HG03280 (cell line): ENCODE results near the gene TXNRD2.

Experiments
- ATAC-seq: cut with Tn5 transposase; IDR thresholded peaks from one replicate; pipeline ENCODE4 v1.9.1; 2021; ENCODE audit warnings: mild to moderate bottlenecking, moderate library complexity; ENCODE audit not compliant: unreplicated experiment

TXNRD2 gene

DNA sequence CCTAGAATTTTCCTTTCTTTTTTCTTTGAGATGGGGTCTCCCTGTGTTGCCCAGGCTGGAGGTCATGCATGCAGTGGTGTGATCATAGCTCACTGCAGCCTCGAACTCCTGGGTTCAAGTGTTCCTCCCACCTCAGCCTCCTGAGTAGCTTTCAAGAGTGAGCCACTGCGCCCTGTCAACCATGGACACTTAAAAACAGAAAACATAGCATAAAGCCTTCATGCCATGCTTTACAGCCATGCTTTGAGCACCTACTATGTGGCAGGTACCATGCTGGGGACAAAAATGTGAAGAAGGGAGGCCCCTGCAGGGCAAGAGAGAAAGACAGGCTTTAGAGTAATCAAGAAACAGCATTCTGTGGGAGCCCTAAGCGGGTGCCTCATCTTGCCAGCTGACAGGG, 73.3 kb downstream of the TXNRD2 start:
- no peak for ATAC-seq

DNA sequence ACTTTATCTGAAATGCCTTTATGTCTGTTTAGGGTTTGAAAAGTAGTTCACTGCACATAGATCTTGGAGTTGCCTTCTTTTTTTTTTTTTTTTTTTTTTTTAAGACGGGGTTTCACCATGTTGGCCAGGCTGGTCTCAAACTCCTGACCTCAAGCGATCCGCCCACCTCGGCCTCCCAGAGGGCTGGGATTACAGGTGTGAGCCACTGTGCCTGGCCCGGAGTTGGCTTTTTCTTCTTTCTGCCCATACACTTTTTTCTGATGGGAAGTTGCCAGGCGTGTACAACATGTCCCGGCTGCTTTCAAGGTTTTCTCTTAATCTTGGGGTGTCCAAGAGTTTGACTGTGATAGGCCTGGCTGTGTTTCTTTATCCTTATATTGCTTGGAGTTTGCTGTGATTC, 74.0 kb downstream of the TXNRD2 start:
- no peak for ATAC-seq

DNA sequence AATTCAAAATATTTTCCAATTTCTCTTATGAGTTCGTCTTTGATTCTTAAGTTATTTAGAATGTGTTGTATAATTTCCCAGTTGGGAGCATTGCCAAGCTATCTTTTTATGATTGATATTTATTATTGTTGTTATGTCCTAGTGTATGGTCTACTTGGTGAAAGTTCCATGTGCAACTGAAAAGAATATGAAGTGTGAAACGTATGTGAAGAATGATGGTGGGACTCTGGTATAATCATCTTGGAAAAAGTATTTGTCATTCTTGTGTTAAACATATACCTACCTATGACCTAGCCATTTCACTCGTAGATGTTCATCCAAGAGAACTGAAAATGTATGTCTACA, 75.0 kb downstream of the TXNRD2 start:
- no peak for ATAC-seq

DNA sequence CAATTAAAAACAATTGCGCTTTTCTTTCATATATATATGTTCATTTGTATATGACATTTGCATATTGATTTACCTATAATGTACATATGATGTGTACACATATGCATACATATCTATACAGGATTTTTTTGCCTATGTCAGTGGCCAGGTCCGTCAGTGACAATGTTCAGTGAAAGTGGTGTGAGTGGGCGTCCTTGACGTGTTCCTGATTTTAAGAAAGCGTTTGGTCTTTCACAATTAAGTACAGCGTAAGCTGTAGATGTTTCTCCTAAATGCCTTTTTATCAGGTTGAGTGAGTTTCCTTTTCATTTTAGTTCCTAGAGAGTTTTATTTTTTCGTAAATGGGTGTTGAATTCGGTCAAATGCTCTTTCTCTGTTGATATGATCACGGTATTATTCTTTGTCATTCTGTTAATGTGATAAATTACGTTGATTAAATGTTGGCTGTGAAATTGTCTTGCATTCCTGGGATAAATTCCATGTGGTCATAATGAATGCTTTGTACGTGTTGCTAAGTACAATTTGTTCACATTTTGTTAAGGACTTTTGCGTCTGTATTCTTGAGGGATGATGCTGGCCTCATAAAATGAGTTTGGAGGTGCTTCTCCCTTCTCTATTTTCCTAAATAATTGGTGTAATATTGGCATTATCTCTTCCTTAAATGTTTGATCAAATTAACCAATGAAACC, 76.3 kb downstream of the TXNRD2 start:
- no peak for ATAC-seq

DNA sequence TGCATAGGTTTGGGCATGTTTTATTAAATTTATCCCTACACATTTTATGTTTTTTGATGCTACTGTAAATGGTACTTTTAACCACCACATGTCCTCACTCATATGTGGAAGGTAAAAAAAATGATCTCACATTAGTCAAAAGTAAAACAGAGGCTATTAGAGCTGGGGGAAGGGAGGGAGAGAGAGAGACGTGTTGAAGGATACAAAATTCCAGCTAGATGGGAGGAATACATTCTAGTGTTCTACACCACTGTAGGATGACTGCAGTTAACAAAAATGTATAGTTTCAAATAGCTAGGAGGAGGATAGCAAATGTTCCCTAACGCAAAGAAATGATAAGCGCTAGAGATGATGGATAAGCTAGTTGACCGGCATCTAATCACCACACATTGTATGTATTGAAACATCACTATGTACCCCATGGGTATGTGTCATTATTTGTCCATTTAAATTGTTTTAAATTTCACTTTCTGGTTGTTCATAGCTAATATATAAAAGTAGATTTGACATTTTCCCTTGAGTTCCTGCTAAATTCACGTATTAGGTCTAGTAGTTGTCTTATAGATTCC, 77.0 kb downstream of the TXNRD2 start:
- ATAC-seq: no peak

DNA sequence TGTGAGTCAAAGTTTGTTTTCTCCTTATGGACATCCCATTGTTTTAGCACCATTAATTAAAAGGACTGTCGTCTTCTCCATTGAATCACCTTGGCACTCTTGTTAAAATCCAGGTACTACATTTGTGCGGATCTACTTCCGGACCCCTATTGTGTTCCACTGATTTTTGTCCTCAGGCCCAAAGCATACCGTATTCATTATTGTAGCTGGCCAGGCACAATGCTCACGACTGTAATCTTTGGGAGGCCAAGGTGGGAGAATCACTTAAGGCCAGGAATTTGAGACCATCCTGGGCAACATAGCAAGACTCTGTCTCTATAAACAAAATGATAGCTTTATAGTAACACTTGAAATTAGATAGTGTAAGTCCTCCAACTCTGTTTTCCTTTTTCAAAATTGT, 78.0 kb downstream of the TXNRD2 start:
- no peak for ATAC-seq

DNA sequence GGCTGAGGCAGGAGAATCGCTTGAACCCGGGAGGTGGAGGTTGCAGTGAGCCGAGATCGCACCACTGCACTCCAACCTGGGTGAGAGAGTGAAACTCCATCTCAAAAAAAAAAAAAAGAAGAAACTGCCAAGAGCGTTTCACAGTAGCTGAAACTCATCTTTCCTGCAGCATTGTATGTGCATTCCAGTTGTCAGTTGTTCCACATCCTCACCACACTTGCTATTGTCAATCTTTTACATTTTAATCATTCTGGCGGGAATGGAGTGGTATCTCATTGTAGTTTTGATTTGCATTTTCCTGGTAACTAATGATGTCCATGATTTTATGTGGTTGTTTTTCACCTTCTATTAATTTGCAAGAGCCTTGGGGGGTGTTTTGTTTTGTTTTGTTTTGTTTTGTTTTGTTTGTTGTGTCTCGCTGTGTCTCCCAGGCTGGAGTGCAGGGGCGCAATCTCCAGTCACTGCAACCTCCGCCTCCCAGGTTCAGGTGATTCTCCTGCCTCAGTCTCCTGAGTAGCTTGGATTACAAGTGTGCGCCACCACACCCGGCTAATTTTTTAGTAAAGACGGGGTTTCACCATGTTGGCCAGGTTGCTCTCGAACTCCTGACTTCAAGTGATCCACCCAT, 78.9 kb downstream of the TXNRD2 start:
- ATAC-seq: no peak

DNA sequence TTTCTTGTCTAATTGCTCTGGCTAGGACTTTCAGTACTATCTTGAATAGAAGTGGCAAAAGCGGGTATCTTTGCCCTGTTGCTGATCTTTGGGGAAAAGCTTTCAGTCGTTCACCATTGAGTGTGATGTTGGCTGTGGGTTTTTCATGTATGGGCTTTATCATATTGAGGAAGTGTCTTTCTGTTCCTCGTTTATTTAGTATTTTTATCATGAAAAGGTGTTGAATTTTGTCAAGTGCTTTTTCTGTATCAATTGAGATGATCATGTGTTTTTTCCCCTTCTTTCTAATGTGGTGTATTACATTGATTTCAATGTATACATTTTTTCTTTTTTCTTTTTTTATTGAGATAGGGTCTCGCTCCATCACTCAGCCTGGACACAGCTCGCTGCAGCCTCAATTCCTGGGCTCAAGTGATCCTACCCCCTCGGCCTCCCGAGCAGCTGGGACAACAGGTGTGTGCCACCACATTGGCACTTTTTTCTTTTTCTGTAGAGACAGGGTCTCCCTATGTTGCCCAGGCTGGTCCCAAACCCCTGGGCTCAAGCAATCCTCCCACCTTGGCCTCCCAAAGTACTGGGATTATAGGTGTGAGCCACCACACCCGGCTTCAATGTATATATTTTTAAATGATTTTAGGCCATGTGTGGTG, 81.6 kb downstream of the TXNRD2 start:
- ATAC-seq: no peak

DNA sequence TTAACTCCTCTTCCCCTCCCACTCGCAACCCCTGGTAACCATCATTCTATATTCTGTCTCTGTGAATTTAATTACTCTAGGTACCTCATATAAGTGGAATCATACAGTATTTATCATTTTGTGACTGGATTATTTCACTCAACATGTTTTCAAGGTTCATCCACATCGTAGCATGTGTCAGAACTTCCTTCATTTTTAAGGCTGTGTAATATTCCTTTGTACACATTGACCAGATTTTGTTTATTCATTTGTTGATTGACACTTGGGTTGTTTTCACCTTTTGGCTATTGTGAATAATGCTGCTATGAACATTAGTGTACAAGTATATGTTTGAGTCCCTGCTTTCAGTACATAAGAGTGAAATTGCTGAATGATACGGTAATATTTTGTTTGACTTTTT, 84.2 kb downstream of the TXNRD2 start:
- no peak for ATAC-seq

DNA sequence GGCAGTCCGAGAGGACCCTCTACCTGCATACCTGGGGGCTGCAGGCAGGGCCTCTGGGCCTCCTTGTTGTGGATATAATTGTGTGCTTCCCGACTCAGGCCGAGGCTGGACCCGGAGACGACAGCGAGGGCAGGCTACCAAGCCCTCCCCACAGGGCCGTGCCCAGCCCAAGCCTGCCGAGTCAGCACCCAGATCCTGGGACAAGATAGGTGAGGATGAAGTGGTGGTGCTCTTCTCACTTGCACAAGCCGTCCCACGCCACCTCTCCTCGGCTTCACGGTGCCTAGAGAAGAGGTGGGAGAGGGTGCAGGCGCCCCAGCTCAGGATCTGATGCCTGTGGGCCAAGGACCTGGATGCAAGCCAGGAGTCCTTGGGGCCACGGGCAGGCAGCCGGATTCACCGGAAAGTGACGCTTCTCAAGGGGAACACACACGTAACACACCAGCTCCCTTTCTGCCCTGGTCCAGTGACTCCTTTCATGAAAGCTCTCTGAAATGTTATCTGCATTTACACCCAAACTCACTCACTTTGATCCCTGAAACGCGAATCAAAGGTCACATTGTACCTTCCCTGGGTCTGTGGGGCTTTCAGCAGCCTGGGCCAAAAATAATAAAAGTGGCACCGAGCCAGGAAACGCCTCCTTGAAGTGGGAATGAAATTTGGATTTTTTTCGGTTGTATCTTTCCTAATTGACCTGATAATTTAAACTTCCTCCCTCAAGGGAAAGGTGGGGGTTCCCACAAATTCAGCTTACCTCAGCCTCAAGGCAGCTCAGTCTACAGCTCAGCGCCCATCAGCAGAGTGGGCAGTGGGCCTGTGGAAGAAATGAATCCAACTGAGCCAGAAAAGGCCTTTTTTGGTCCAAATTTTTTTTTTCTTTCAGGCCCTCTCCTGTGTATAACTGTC, 85.9 kb downstream of the TXNRD2 start:
- peak; percentile 17 for ATAC-seq

DNA sequence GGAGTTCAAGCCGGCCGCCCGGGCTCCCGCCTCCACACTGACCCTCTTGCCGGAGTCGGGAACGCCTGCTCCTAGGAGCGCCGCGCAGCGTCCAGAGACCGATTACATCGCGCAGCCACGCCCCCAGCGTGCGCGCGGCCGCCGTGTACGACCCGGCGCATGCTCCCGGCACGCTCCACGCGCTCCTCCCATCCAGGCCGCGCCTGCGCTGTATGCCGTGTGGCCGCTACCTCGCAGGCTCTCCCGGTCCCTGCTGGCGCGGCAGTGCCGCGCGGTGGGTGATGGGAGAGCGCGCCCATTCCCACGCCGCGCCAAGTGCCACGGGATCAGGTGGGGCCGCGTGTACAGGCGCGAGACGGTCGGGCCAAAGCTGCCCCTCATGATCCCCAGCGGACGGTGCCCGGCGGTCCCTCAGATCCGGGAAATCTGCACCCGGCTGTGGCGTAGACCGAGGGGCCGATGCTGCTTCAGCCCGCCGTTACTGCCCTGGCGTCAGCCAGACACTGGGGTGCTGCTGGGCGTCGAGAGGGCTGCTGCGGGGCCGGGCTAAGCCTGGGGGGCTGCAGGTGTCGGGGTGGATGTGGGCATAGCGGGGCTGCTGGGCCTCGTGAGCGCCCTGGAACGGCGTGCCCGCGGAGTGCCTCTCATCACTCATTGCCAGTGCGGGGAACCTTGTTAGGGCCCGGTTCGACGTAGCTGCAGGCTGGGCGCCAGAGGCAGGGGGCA, 86.7 kb downstream of the TXNRD2 start, which contains the start of the genes GNB1L and RTL10:
GNB1L (minus strand) TSS at position 97 of the 726 bp plus-strand sequence. CDS start 33,519 bp downstream, outside the sequence.
RTL10 (minus strand) TSS at position 97 of the 726 bp plus-strand sequence. CDS start 2,613 bp downstream, outside the sequence.
- peak; percentile 85 for ATAC-seq

DNA sequence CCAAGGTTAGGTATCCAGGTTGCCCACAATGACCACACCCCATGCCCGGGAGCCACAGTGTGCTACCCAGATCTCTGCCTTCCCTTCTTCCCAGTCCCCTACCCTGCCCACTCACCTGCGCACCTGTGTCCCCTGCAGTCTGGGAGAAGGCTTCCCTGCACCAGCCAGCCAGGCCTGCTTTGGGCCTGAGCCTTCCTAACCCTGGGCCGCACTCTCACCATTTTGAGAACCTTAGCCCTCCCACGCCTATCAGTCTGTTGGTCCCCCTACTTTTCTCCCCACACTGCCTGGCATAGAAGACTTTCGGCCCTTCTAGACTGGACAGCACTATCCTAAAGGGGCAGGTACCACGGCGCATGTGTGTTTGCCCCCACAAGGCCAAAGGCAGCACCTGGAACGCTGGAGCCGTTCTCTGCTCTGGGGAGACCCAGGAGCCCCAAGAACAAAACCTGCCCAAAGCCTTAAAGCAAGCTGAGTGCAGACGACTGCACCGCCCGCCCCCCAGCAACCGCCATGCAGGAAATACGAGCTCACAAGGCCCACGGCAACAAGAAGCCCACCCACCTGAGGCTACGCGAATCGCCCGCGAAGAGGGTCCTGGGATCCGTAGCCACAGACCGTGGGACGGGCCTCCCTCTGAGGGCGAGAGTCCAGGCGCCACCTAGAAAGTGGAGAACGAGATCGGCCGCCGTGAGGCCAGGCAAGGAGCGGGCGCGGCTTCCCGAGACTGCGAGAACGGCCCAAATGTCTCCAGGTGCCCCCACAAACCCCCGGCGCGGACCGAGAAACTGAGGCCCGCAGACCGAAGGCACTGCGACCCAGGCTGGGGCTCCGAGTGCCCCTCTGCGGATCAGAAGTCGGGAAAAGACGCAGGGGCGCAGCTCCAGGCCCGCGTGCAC, 87.5 kb downstream of the TXNRD2 start:
- ATAC-seq: peak; percentile 6

DNA sequence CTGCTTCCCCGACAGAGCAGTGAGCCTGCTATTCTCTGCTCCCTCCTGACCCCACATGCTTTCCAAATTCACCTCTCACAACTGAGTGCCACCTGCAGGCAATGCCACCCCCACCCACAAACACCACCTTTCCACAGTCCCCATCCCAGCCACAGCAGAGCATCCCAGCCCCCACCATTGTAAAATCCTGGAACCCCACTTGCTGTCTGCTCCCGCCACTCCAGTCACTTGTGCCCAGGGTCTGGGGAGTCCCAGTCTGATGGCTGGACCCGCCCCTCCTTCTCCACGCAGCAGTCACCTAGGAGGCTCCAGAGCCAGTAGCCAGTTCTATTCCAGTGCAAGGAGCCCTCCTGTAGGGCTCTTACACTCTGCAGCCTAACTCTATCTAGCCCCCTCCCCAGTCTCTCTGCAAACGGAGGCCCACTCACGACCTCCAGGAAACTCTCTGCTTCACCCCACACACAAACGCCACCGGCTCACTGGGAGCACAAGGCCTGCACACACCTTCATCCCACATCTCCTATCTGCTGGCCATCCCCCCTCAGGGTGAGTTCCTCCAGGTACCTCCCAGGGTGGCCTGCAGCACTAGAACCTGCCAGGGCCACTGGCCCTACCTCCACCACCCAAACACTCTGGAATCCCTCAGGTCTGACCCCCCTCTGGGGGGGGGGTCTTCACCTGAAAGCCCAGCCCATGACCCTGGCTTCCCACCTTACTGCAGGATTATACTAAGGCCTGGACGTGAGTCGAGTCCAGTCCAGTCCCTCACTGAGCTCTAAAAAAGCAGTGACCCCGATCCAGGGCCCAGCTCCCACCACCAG, 88.3 kb downstream of the TXNRD2 start:
- ATAC-seq: no peak

DNA sequence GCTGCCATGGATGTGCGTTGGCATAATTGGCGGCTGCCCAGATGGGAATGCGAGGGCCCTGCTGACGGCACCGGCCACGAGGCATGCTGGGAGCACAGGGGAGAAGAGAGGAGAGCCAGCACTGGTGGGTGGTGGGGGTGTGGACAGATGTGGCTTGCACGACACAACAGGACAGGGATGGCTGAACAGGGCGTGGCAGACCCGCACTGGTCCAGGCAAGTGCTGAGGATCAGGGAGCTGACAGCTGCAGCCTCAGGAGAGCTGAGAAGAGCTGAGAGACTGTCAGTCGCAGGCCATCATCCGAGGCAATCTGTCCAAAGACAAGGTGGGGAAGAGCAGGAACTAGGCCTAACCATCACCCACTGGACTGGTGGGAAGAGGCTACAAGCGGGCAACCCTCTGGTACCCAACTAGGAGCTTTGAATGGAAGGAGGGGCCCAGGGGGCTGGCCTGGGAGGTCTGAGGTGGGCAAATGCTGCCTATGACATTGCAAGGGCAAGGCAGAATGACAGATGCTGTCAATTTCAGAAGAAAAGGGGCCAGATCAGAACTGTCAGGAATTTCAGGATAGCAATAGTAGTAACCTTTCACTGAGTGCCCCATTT, 89.3 kb downstream of the TXNRD2 start:
- no peak for ATAC-seq

DNA sequence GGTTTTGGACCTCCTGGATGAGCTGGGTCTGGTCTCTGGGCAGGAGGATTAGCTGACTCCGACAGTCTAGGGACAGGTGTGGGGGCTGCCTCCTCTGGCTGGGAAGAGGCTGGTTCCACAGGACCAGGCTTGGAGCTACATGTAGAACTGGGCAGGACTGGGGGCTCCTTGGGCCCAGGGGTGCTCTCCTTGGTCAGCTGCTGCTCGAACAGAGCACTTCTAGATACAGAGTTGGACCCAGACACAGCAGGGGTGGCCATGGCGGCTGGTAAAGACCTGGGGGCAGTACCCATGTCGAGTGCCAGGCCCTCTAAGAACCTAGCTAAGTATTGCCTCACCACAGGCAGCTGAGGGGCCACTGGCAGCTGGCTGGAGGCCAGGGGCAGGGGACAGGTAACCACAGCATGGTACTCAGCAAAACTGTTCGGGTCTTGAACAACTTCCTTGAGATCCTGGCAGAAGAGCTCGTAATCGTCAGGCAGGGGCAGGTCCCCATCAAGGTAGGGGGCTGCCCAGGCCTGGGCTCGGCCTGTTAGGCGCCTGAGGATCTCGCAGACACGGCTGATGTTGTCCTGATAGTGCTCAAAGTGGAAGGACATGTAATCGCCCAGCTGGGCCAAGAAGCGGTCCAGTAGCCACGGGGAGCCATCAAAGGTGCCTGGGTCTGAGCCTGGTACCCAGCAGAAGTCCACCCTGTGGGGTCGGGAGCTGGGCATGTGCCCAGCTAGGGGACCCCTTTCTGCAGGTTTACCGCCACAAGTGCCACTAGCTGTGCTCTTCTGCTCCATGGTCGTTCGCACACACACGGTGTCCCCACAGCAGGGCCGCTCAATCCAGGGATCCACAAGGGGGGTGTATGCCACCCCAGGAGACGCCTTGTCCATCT, 90.1 kb downstream of the TXNRD2 start:
- no peak for ATAC-seq

DNA sequence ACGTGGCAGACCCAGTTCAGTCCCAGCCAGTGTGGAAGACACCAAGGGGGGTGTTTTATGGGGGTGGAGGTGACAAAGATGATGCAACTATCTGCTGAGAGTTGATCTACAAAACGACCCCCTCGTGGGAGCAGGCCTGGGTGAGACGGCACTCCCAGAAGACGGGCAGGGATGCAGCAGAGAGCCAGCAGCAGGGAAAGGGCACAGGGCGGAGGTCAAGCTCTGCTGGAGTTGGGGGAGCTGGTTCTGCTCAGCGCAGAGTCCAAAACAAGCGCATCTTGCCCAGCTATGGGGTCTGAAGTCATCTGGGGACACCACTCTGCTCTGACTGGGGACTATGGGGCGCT, 90.9 kb downstream of the TXNRD2 start:
- ATAC-seq: no peak
